A549 (cell line): ENCODE results near the gene GTF2A1. TPM values are rescaled to one million over a fixed set of nuclear protein-coding genes. Genes with fewer than 3 reads are reported as not detected.

Source experiments
- ATAC-seq, 2 experiments: fragments of 200-7000 bp in 1 of 2; fragments of >200 bp in 1 of 2; cut with Nextera tagmentation in 1 of 2; cut with Tn5 transposase in 1 of 2; 3 replicates each; pipeline versions ENCODE4 v1.8.0 to v1.9.1; 2018 to 2020; ENCODE audit warnings: mild to moderate bottlenecking in 1 of 2, moderate library complexity in 1 of 2
- CTCF ChIA-PET: fragments of 300-600 bp; sonication (Branson Sonifier 250); formaldehyde crosslinking; extraction: SDS; loops from one replicate; lab custom pipeline; 2021; ENCODE audit warnings: antibody characterized with exemption, inconsistent platforms; lab: Yijun Ruan, JAX
- POLR2A ChIA-PET: fragments of 350-600 bp; formaldehyde crosslinking; extraction: SDS; loops from one replicate; lab custom pipeline; 2021; ENCODE audit warnings: antibody characterized with exemption, inconsistent platforms; lab: Yijun Ruan, JAX
- DNase-seq, 2 experiments: peaks; one replicate each; pipeline versions ENCODE4 v3.0.0 to v3.0.0-alpha.2; 2011 to 2016; ENCODE audit warnings: low read depth in 1 of 2, low spot score in 1 of 2
- FAIRE-seq: peaks from 2 replicates; lab custom pipeline; 2011; peaks lifted over from hg19 to GRCh38; lab: Jason Lieb, UNC
- H3K27ac ChIP-seq, 2 experiments: fragments of >200 bp; sonication (Bioruptor Twin); formaldehyde crosslinking; 3 replicates each; pipeline ENCODE4 v1.5.1; 2016 to 2017
- H3K4me1 ChIP-seq: fragments of >200 bp; sonication (Bioruptor Twin); formaldehyde crosslinking; 3 replicates; pipeline ENCODE4 v1.6.1; 2016
- H3K4me2 ChIP-seq: fragments of >200 bp; sonication (Bioruptor Twin); formaldehyde crosslinking; 3 replicates; pipeline ENCODE4 v1.6.1; 2016
- H3K4me3 ChIP-seq: fragments of >200 bp; sonication (Bioruptor Twin); formaldehyde crosslinking; 3 replicates; pipeline ENCODE4 v1.5.1; 2016
- H3K9me3 ChIP-seq: fragments of >200 bp; sonication (Bioruptor Twin); formaldehyde crosslinking; 3 replicates; pipeline ENCODE4 v1.6.1; 2016
- BHLHE40 ChIP-seq: IDR thresholded peaks from 2 replicates; pipeline ENCODE4 v1.6.1; 2012; ENCODE audit warnings: low read depth, low read length, inconsistent platforms
- CBX2 ChIP-seq: fragments of 200-600 bp; sonication (generic); IDR thresholded peaks from 2 replicates; pipeline ENCODE4 v1.6.1; 2016; ENCODE audit warnings: low read depth, mild to moderate bottlenecking, borderline replicate concordance
- EHF ChIP-seq: fragments of 250-450 bp; sonication (Bioruptor Pico); IDR thresholded peaks from 2 replicates; pipeline ENCODE4 v1.5.0; 2020; ENCODE audit warnings: mild to moderate bottlenecking
- EP300 ChIP-seq, 2 experiments: fragments of >200 bp; sonication (Bioruptor Twin); formaldehyde crosslinking; IDR thresholded peaks; 2 replicates in 1 of 2; 3 replicates in 1 of 2; pipeline ENCODE4 v1.6.1; 2016 to 2017
- FOSB ChIP-seq: fragments of 250-450 bp; sonication (Bioruptor Pico); IDR thresholded peaks from 2 replicates; pipeline ENCODE4 v1.5.0; 2020; ENCODE audit warnings: mild to moderate bottlenecking, moderate library complexity
- FOXS1 ChIP-seq: fragments of 250-450 bp; sonication (Bioruptor Pico); IDR thresholded peaks from 2 replicates; pipeline ENCODE4 v1.5.0; 2020; ENCODE audit warnings: mild to moderate bottlenecking, moderate library complexity
- GATA3 ChIP-seq: IDR thresholded peaks from 2 replicates; pipeline ENCODE4 v1.6.1; 2012; ENCODE audit warnings: borderline replicate concordance
- JUNB ChIP-seq: fragments of >200 bp; sonication (Bioruptor Twin); formaldehyde crosslinking; IDR thresholded peaks from 2 replicates; pipeline ENCODE4 v1.6.1; 2016
- KDM1A ChIP-seq: fragments of 200-600 bp; sonication (generic); IDR thresholded peaks from 2 replicates; pipeline ENCODE4 v1.6.1; 2016; ENCODE audit warnings: low read depth, mild to moderate bottlenecking
- KDM5A ChIP-seq: fragments of 200-600 bp; sonication (generic); IDR thresholded peaks from 2 replicates; pipeline ENCODE4 v1.6.1; 2016; ENCODE audit warnings: antibody characterized with exemption, mild to moderate bottlenecking
- MAFK ChIP-seq: fragments of 450-650 bp; IDR thresholded peaks from 2 replicates; pipeline ENCODE4 v1.6.1; 2014; ENCODE audit not compliant: partially characterized antibody
- NFE2L2 ChIP-seq: fragments of 150-350 bp; conservative IDR thresholded peaks from 2 replicates; pipeline ENCODE4 v1.6.1; 2014; ENCODE audit warnings: low read length
- RARB ChIP-seq: fragments of 250-450 bp; sonication (Bioruptor Pico); IDR thresholded peaks from 2 replicates; pipeline ENCODE4 v1.8.0; 2021; ENCODE audit warnings: mild to moderate bottlenecking, moderate library complexity
- RCOR1 ChIP-seq: fragments of 150-350 bp; IDR thresholded peaks from 2 replicates; pipeline ENCODE4 v1.6.1; 2014; ENCODE audit warnings: antibody characterized with exemption, low read length, low read depth
- RNF2 ChIP-seq: fragments of 200-600 bp; sonication (generic); IDR thresholded peaks from 2 replicates; pipeline ENCODE4 v1.6.1; 2016; ENCODE audit warnings: low read depth, mild to moderate bottlenecking, antibody characterized with exemption, moderate library complexity, borderline replicate concordance
- SREBF2 ChIP-seq: fragments of 450-650 bp; IDR thresholded peaks from 2 replicates; pipeline ENCODE4 v1.6.1; 2014; ENCODE audit warnings: mild to moderate bottlenecking, moderate library complexity
- TP53 ChIP-seq: fragments of 250-450 bp; sonication (Bioruptor Pico); IDR thresholded peaks from 2 replicates; pipeline ENCODE4 v1.5.0; 2021; ENCODE audit warnings: mild to moderate bottlenecking, moderate library complexity
- ZC3H11A ChIP-seq: fragments of 450-650 bp; IDR thresholded peaks from 2 replicates; pipeline ENCODE4 v1.6.1; 2014; ENCODE audit warnings: antibody characterized with exemption, mild to moderate bottlenecking
- WGBS: methylation state at CpG from one replicate; pipeline ENCODE4 v1.1.6; 2017; ENCODE audit errors: missing lambda C conversion rate; 5-methylcytosine and 5-hydroxymethylcytosine counted together
- polyA plus RNA-seq, 4 experiments: library from polyadenylated mRNA; depleted of rRNA in 3 of 4; stranded (reverse); fragments of >200 nt; fragmentation: RNase III in 1 of 4; extraction: RNeasy Plus Mini Kit Qiagen cat#74134 plus additional on column Dnase treatment in 1 of 4; gene quantifications; 2 replicates in 3 of 4; 3 replicates in 1 of 4; pipeline ENCODE4 v1.2.3, GENCODE V29; 2011 to 2017
- TF ChIP-seq, protein P1 (sequence below): fragments of 450-650 bp; IDR thresholded peaks from 2 replicates; pipeline ENCODE4 v1.6.1; 2014; ENCODE audit warnings: antibody characterized with exemption
- TF ChIP-seq, protein P2 (sequence below): fragments of >200 bp; sonication (Bioruptor Twin); formaldehyde crosslinking; IDR thresholded peaks from 2 replicates; pipeline ENCODE4 v1.6.1; 2016
- TF ChIP-seq, protein P3 (sequence below): fragments of >200 bp; sonication (Bioruptor Twin); formaldehyde crosslinking; IDR thresholded peaks from 3 replicates; pipeline ENCODE4 v1.6.1; 2016
- TF ChIP-seq, protein P4 (sequence below): IDR thresholded peaks from 2 replicates; pipeline ENCODE4 v1.6.1; 2012; ENCODE audit warnings: low read depth, borderline replicate concordance
- TF ChIP-seq, protein P5 (sequence below): fragments of 150-350 bp; IDR thresholded peaks from 2 replicates; pipeline ENCODE4 v1.6.1; 2014; ENCODE audit warnings: low read depth, mild to moderate bottlenecking, low read length

Gene GTF2A1
- polyA plus RNA-seq, 2 of the 4 experiments (the other 2 are of a cell fraction) = 12.5 to 19.6 TPM

DNA sequence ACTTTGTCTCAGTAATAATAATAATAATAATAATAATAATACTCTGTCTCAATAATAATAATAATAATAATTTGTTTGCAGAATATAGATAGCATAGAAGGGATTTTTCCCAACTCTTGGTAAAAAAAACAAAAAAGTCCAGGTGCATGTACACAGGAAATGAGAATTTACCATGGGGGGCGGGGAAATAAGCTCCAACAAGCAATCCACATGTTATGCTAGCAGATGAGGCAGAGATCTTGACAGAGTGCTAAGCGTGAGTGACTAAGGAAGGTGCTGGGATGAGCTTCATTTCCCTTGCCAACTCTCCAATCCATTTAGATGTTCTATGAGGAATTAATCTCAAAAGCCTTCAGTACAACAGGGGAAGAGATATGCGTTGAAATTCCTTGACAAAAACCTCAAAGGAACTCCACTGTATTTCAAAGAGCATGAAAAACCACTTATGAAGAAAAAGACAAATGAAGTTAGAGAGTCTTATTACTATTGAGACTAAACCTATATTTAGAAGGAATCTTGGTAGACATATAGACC, 44.9 kb upstream of the GTF2A1 start:
- no peak for FAIRE-seq
- POLR2A ChIA-PET = no interaction called here
- no peaks in the 10 kb centered on the region for H3K9me3 ChIP-seq

DNA sequence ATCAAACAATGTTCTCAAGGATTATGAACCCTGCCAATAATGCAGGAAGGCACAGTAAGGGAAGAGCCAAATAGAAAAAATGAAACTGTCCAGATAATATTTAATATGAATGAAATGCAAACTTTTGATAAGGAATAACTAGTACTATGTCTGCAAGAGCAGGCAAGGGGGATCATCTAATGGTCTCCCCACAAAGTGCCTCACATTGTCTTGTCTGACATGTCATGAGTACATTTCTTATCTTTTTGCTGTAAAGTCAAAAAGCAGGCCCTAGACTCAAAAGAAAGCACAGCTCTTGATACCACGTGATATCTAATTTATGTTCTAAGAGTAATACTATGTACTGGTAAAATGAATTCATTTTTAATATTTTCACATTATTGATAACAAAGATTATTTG, 43.9 kb upstream of the GTF2A1 start:
- no peak overlapping the region for H3K4me2 ChIP-seq
- POLR2A ChIA-PET = no interaction called here
- CTCF ChIA-PET = interaction anchor here (10.4 kb wide), 1 partner anchor 201 kb away, joined by 112 read pairs; no protein-coding TSS in a partner anchor
- no peak overlapping the region for H3K4me3 ChIP-seq
- no peaks in the 10 kb centered on the region for H3K9me3 ChIP-seq
- no peak for TF ChIP-seq KDM5A
- TF ChIP-seq, protein P1, sequence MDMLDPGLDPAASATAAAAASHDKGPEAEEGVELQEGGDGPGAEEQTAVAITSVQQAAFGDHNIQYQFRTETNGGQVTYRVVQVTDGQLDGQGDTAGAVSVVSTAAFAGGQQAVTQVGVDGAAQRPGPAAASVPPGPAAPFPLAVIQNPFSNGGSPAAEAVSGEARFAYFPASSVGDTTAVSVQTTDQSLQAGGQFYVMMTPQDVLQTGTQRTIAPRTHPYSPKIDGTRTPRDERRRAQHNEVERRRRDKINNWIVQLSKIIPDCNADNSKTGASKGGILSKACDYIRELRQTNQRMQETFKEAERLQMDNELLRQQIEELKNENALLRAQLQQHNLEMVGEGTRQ = 0 out of 2 replicates have a peak, but pooled peaks have one; percentile 4
- TF ChIP-seq, all 56 proteins: peak for 1
- FAIRE-seq (no peak), ATAC-seq (no peak), DNase-seq (no peak)
- Histone ChIP-seq H3K27ac (no peak overlapping the region), H3K4me1 (no peaks in the 10 kb centered on the region)
- WGBS = 60% methylated on average over 1 of the region's 1 CpG

More for the DNA sequence above, 44.9 kb upstream of the GTF2A1 start:
- no peak overlapping the region for H3K4me2 ChIP-seq
- CTCF ChIA-PET = interaction anchor here (8.5 to 10.4 kb wide), 2 partner anchors 187 to 200 kb away, joined by 112 to 180 read pairs; no protein-coding TSS in a partner anchor
- H3K4me3 ChIP-seq = no peak overlapping the region
- 51% methylated on average over 3 of the region's 3 CpGs for WGBS
- no peak for TF ChIP-seq RNF2
- no peak for TF ChIP-seq EP300 (IDR thresholded peaks at IDR 0.05)
- TF ChIP-seq, protein P1 = no peak
- TF ChIP-seq, protein P2, sequence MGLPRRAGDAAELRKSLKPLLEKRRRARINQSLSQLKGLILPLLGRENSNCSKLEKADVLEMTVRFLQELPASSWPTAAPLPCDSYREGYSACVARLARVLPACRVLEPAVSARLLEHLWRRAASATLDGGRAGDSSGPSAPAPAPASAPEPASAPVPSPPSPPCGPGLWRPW = no peak
- TF ChIP-seq BHLHE40 = no peak
- no peak for TF ChIP-seq NFE2L2
- DNase-seq (no peak), ATAC-seq (no peak)
- no peaks in the 10 kb centered on the region for H3K4me1 ChIP-seq
- H3K27ac ChIP-seq = no peak overlapping the region

DNA sequence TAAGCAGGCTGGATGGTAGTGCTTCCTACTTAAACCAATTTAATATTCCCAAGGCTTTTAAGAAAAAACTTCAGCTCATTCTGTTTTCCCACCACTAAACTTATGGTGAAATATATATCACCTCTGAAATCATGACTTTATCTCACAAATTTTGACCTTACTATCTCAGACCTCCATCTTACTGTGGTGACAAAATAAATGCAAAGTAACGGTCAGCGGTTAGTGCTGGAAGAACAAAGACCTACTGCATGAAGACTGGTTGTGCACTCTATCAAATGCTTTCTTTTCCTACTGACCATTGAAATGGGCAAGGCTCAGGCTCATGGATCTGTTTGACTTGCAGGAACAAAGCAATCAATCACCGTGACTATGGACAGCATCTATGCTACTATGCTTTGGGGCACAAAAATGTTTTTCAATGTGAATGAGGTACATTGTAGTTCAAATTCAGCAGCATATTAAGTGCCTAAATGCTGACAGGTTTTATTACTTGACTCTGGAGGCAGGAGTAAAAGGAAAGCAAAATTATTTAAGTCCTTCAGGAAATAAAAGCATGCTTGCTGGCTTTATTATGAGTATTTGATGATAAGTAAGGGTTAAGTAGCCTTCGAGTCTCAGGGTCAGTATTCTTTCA, 43.1 kb upstream of the GTF2A1 start:
- Histone ChIP-seq H3K4me1 (no peaks in the 10 kb centered on the region), H3K27ac (no peak overlapping the region), H3K4me2 (no peak overlapping the region), H3K4me3 (no peak overlapping the region), H3K9me3 (no peaks in the 10 kb centered on the region)
- CTCF ChIA-PET = interaction anchor here (0.8 to 2.3 kb wide), 3 partner anchors 12 to 201 kb away, joined by 3 to 12 read pairs (median 4); no protein-coding TSS in a partner anchor
- no peak for DNase-seq
- WGBS = 73% methylated on average over 4 of the region's 4 CpGs
- ATAC-seq = no peak
- POLR2A ChIA-PET = interaction anchor here (0.7 kb wide), 1 partner anchor 43 kb away, joined by 6 read pairs; the partner anchor contains the start of gene GTF2A1
- TF ChIP-seq, protein P3, sequence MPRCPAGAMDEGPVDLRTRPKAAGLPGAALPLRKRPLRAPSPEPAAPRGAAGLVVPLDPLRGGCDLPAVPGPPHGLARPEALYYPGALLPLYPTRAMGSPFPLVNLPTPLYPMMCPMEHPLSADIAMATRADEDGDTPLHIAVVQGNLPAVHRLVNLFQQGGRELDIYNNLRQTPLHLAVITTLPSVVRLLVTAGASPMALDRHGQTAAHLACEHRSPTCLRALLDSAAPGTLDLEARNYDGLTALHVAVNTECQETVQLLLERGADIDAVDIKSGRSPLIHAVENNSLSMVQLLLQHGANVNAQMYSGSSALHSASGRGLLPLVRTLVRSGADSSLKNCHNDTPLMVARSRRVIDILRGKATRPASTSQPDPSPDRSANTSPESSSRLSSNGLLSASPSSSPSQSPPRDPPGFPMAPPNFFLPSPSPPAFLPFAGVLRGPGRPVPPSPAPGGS = no peak
- TF ChIP-seq SREBF2 (no peak), GATA3 (no peak), CBX2 (no peak), RARB (no peak), ZC3H11A (no peak), FOXS1 (CRISPR knock-in tag) (no peak), TP53 (CRISPR knock-in tag) (no peak), KDM1A (no peak), JUNB (no peak), MAFK (no peak), EHF (CRISPR knock-in tag) (no peak), RCOR1 (no peak), FOSB (CRISPR knock-in tag) (no peak)
- TF ChIP-seq, protein P4, sequence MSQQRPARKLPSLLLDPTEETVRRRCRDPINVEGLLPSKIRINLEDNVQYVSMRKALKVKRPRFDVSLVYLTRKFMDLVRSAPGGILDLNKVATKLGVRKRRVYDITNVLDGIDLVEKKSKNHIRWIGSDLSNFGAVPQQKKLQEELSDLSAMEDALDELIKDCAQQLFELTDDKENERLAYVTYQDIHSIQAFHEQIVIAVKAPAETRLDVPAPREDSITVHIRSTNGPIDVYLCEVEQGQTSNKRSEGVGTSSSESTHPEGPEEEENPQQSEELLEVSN = no peak
- TF ChIP-seq, protein P5, sequence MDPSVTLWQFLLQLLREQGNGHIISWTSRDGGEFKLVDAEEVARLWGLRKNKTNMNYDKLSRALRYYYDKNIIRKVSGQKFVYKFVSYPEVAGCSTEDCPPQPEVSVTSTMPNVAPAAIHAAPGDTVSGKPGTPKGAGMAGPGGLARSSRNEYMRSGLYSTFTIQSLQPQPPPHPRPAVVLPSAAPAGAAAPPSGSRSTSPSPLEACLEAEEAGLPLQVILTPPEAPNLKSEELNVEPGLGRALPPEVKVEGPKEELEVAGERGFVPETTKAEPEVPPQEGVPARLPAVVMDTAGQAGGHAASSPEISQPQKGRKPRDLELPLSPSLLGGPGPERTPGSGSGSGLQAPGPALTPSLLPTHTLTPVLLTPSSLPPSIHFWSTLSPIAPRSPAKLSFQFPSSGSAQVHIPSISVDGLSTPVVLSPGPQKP = no peak
- FAIRE-seq = no peak
